Measurements from ENCODE around the gene ASAP3.

DNA sequence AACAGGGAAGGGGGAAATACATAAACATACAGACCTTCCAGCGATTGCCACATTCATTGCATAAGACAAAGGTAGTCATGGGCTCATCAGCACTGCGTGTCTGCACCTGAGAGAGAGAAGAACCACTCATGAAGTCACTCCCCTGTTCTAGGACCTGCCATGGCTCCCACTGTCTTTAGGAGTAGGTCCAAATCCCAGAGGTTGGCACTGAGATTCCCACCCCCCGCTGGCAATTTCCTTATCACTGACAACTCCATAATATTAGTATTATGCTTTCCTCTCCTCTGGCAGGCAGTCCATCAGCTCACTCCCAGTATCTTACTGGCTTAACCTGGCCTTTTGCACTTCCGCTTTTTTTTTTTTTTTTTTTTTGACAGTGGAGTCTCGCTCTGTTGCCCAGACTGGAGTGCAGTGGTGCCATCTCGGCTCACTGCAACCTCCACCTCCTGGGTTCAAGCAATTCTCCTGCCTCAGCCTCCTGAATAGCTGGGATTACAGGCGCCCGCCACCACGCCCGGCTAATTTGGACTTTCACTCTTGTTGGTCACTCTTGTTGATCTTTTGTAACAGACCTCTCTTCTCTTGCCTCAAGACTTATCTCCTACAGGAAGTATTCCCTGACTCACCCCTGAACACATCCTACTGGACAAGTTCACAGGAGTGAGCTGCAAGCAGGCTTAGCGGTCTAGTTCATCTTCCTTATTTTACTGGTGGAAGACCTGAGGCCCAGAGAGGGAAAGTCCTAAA lies 99.5 kb downstream of the ASAP3 start:
- no peak for TF ChIP-seq GLI4 (tag by site-specific recombination; IDR thresholded peaks at IDR 0.05)
- TF ChIP-seq ZNF274 (IDR thresholded peaks at IDR 0.05; ENCODE audit: low read length): no peak
- TF ChIP-seq ZNF274 (tag by site-specific recombination; IDR thresholded peaks at IDR 0.05; ENCODE audit: borderline replicate concordance): no peak
- TF ChIP-seq, protein P1, sequence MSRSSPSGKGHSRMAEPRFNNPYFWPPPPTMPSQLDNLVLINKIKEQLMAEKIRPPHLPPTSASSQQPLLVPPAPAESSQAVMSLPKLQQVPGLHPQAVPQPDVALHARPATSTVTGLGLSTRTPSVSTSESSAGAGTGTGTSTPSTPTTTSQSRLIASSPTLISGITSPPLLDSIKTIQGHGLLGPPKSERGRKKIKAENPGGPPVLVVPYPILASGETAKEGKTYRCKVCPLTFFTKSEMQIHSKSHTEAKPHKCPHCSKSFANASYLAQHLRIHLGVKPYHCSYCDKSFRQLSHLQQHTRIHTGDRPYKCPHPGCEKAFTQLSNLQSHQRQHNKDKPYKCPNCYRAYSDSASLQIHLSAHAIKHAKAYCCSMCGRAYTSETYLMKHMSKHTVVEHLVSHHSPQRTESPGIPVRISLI (tag by site-specific recombination; IDR thresholded peaks at IDR 0.05): no peak
- TF ChIP-seq FEZF1 (tag by site-specific recombination; IDR thresholded peaks at IDR 0.05): no peak
- TF ChIP-seq ZSCAN23 (tag by site-specific recombination; IDR thresholded peaks at IDR 0.05): no peak
- no peak for TF ChIP-seq ZNF37A (tag by site-specific recombination; IDR thresholded peaks at IDR 0.05)
- TF ChIP-seq ZFHX2 (tag by site-specific recombination; conservative IDR thresholded peaks at IDR 0.05): no peak
